ENCODE data around the gene OLFM4. TPM values are rescaled to one million over a fixed set of nuclear protein-coding genes. Genes with fewer than 3 reads are reported as not detected.

OLFM4 gene
- total and polyA plus RNA-seq, 10 of the 15 experiments (the other 5 are each of a cell fraction or from before 2014, with no cell fraction given) = 0.03 to 0.27 (median 0.11) TPM; not detected in 6

- no peak for TF ChIP-seq REST (IDR thresholded peaks at IDR 0.05; ENCODE audit: low read depth, low read length)
- TF ChIP-seq STAT1 (conservative IDR thresholded peaks at IDR 0.05) = no peak
These were observed 9.6 kb upstream of the OLFM4 start (continued) for GRCh38 chr13:53018690-53019647.

GRCh38 chr13:53020764-53021335 lies 7.8 kb upstream of the OLFM4 start:
- ChIA-PET POLR2A (no interaction called here), RAD21 (ENCODE audit: unreplicated experiment) (no interaction called here), CTCF (no interaction called here), SMC1A (ENCODE audit: uncharacterized antibody, unreplicated experiment) (interaction anchor here (1.6 kb wide), 1 partner anchor 16 kb away, joined by 4 read pairs; no protein-coding TSS in a partner anchor)
- H3K27ac ChIP-seq (ENCODE audit: control insufficient read depth, insufficient read depth) = no peak overlapping the region
- H2AFZ ChIP-seq (ENCODE audit: control insufficient read depth, low read depth, low read length) = no peak overlapping the region
- DNase-seq (ENCODE audit: low read depth, low spot score) (no peak), FAIRE-seq (no peak), ATAC-seq (no peak)
- H3K9ac ChIP-seq (ENCODE audit: control insufficient read depth, insufficient read depth, low read length) = no peak overlapping the region
- H3K9me3 ChIP-seq (replicated peaks; ENCODE audit: control insufficient read depth, insufficient read depth, low read length) = no peaks in the 10 kb centered on the region
- intact Hi-C loops (cut with micrococcal nuclease; ENCODE audit: unreplicated experiment) (no loop called here), in situ Hi-C loops (cut with MboI) (no loop called here)
- peaks cover 0 to 3% of the 10 kb centered on the region in 2 experiments; a peak in 2 of 4 replicates for H3K27me3 ChIP-seq (replicated peaks in 1 of 2; ENCODE audit: control insufficient read depth in 2 of 2, insufficient read depth in 2 of 2, low read length in 1 of 2)
- no peak overlapping the region for H3K4me3 ChIP-seq
- 27% methylated on average over 5 of the region's 5 CpGs for WGBS (ENCODE audit: insufficient coverage, insufficient replicate concordance, low lambda C conversion rate, missing lambda C conversion rate)
- H3K79me2 ChIP-seq (ENCODE audit: control insufficient read depth, insufficient read depth, low read length) = no peaks in the 10 kb centered on the region
- no peak overlapping the region for H3K4me2 ChIP-seq (ENCODE audit: control insufficient read depth, insufficient read depth)
- H3K4me1 ChIP-seq (ENCODE audit: control insufficient read depth, insufficient read depth, low read length) = no peaks in the 10 kb centered on the region
- no peaks in the 10 kb centered on the region for H3K36me3 ChIP-seq (ENCODE audit: control insufficient read depth in 2 of 2, insufficient read depth in 2 of 2, low read length in 1 of 2)
- no peaks in the 10 kb centered on the region for H4K20me1 ChIP-seq (ENCODE audit: control insufficient read depth, insufficient read depth)
- BruUV-seq (replicated peaks) = no TSS peak
- TF ChIP-seq ATF7 (IDR thresholded peaks at IDR 0.05; ENCODE audit: low read depth) = no peak
- TF ChIP-seq ZNF274 (IDR thresholded peaks at IDR 0.05; ENCODE audit: insufficient read depth, insufficient read length) = no peak

All from GM12878 (cell line).